T-helper 1 cell (primary cell): Measurements from ENCODE around the gene GRIN2B.

Source experiments
- DNase-seq, 5 donors: peaks; one replicate each; pipeline ENCODE4 v3.0.0-alpha.2; 2012 to 2020

GRIN2B gene

DNA sequence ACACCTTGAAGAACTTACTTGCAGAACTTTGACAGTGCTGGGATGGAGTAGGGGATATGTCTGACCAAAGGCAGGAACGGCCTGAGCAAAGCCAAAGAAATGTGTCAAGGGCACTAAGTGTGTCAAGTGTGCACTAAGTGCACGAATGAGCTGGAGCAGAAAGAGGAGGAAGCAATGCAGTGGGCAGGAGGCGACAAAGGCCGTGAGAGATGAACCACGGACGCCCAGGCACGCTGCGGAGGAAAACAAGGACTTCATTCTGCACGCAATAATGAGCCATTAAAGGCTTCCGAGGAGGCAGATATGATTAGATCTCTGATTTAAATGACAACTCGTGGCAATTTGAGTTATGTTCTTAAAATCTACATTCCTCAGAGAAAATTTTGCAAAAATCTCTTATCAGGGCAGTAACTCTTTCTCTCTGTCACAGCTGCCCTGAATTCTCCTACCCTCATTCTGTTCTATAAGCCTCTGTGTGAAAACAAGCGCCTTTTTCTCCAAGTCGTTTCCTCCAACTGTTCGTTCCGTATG is 25.3 kb downstream of the GRIN2B start:
- DNase-seq: no peak

GRCh38 chr12:13952096-13952495 is 29.3 kb downstream of the GRIN2B start:
- DNase-seq: no peak

- no peak for DNase-seq
These were observed 30.9 kb downstream of the GRIN2B start for GRCh38 chr12:13950502-13950901.

GRCh38 chr12:13948621-13949020 is 32.8 kb downstream of the GRIN2B start:
- DNase-seq: no peak

- no peak for DNase-seq
These were observed 34.0 kb downstream of the GRIN2B start for GRCh38 chr12:13947276-13947946.

DNA sequence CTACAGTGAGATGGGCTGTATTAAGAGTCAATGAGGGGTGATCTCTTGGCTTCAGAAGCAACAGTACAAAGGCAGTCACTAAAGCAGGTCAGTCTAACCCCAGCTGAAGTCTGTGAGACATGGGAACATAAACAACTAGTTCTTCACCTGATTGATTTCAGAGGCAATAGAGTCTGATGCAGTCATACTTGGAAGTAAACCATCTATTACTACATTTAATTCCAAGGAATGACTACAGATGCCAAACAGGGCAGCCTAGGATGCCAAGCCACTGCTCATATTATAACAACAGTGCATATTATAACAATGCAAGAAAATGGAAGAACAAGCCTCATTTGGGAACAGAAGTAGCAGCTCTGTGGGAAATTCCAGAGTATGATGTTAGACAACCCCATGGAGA is 35.8 kb downstream of the GRIN2B start:
- no peak for DNase-seq

DNA sequence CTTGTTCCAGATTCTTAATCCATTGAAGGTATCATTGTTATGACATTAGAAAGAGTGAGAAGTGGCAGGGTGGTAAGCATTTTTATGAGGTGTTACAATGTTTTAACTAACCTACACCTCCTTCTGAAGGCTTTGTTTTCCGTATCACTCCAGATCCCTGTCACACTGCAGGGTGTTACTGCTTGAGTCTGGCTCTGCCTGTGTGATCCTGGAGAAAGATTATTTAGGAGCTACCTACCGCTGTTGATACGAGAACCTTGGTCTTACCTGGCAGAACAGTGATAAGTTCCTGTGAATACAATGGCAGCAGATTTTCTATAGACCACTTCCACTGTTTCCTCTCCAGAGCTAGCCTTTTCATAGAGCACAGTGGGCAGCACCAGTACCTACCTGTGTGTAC is 36.2 kb downstream of the GRIN2B start:
- no peak for DNase-seq

- no peak for DNase-seq
These were observed 38.6 kb downstream of the GRIN2B start for GRCh38 chr12:13942826-13943225.

- DNase-seq: peak in 1 of 5 donors; percentile 4
These were observed 39.8 kb downstream of the GRIN2B start for GRCh38 chr12:13941258-13942249.

DNA sequence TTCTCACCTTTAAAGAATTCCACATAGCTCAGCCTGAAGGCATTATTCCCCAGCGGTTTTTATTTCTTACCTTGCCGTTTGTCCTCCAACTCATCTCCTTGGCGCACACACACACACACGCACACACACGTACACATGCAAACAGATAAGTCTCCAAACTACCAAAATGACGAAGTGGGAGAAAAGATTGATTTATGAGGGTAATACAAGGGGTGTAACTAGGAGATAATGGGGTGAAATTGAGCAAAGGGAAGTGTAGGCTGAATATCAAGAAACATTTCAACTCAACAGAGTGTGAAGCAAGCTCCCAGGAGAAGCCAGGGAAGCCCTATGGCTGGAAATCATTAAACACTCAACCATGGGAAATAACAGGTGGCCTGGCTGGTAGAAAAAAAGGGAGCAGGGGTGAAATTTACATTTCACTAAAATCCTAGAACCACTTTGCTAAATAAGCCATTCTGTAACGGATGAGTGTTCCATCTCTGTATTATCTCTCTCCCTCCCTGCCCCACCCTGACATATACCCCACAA is 41.0 kb downstream of the GRIN2B start:
- no peak for DNase-seq

- DNase-seq: no peak
These were observed 43.7 kb downstream of the GRIN2B start for GRCh38 chr12:13937735-13938134.

- DNase-seq: no peak
These were observed 46.2 kb downstream of the GRIN2B start for GRCh38 chr12:13935169-13935568.
